Measurements from ENCODE around the gene SPATA32.

The SPATA32 gene

GRCh38 chr17:45227101-45227925, 34.6 kb downstream of the SPATA32 start (continued):
- no peak for TF ChIP-seq ZNF148 (tag by site-specific recombination; IDR thresholded peaks at IDR 0.05; ENCODE audit: borderline replicate concordance)
- TF ChIP-seq PATZ1 (tag by site-specific recombination; IDR thresholded peaks at IDR 0.05): 0 out of 2 replicates have a peak, but pooled peaks have one; percentile 6
- no peak for TF ChIP-seq ZNF416 (tag by site-specific recombination; IDR thresholded peaks at IDR 0.05)
- no peak for TF ChIP-seq ZNF530 (tag by site-specific recombination; IDR thresholded peaks at IDR 0.05; ENCODE audit: low read depth)
- no peak for TF ChIP-seq KLF16 (tag by site-specific recombination; IDR thresholded peaks at IDR 0.05)
- TF ChIP-seq ZBTB1 (tag by site-specific recombination; IDR thresholded peaks at IDR 0.05): no peak
- TF ChIP-seq KLF8 (tag by site-specific recombination; IDR thresholded peaks at IDR 0.05): peak; percentile 38; the same call in 1 of the 2 replicates
- no peak for TF ChIP-seq SCRT2 (tag by site-specific recombination; IDR thresholded peaks at IDR 0.05)
- TF ChIP-seq CTCF (tag by site-specific recombination; IDR thresholded peaks at IDR 0.05): no peak

- H3K27ac ChIP-seq (ENCODE audit: extremely low read depth, low read depth, low read length): no peak overlapping the region
- H3K4me3 ChIP-seq (ENCODE audit: low read depth, low read length): no peak overlapping the region
- CTCF ChIA-PET: interaction anchor here (0.6 to 3.1 kb wide), 7 partner anchors 9 to 444 kb away, joined by 3 to 30 read pairs (median 5); partner anchors contain the start of gene MAP3K14
- no peaks in the 10 kb centered on the region; the same call in 1 of the 2 replicates for H3K4me1 ChIP-seq (ENCODE audit: control insufficient read depth, insufficient read depth, low read length)
- no peaks in the 10 kb centered on the region for H3K36me3 ChIP-seq (ENCODE audit: control insufficient read depth in 2 of 2, insufficient read depth in 1 of 2, low read length in 2 of 2)
- no peaks in the 10 kb centered on the region for H3K9me3 ChIP-seq (ENCODE audit: control insufficient read depth, insufficient read depth, low read depth, low read length)
- TF ChIP-seq ZNF23 (tag by site-specific recombination; IDR thresholded peaks at IDR 0.05; ENCODE audit: borderline replicate concordance) (no peak), INSM2 (tag by site-specific recombination; IDR thresholded peaks at IDR 0.05) (no peak)
- POLR2A ChIA-PET: interaction anchor here (1.6 kb wide), 1 partner anchor 78 kb away, joined by 8 read pairs; the partner anchor contains the start of gene HEXIM1
Measured at GRCh38 chr17:45226576-45226975, 35.3 kb downstream of the SPATA32 start.

- no peaks in the 10 kb centered on the region for H3K9me3 ChIP-seq (ENCODE audit: control insufficient read depth, insufficient read depth, low read depth, low read length)
- H3K4me3 ChIP-seq (ENCODE audit: low read depth, low read length): no peak overlapping the region
- H3K4me1 ChIP-seq (ENCODE audit: control insufficient read depth, insufficient read depth, low read length): no peaks in the 10 kb centered on the region; the same call in 1 of the 2 replicates
- no peaks in the 10 kb centered on the region for H3K36me3 ChIP-seq (ENCODE audit: control insufficient read depth in 2 of 2, insufficient read depth in 1 of 2, low read length in 2 of 2)
- ChIA-PET POLR2A (interaction anchor here (1.6 kb wide), 1 partner anchor 77 kb away, joined by 8 read pairs; the partner anchor contains the start of gene HEXIM1), CTCF (interaction anchor here (0.8 to 3.1 kb wide), 7 partner anchors 9 to 159 kb away, joined by 3 to 30 read pairs (median 5); partner anchors contain the start of gene MAP3K14)
- H3K27ac ChIP-seq (ENCODE audit: extremely low read depth, low read depth, low read length): no peak overlapping the region
- TF ChIP-seq EGR2 (tag by site-specific recombination; IDR thresholded peaks at IDR 0.05; ENCODE audit: low read depth) (0 out of 2 replicates have a peak, but pooled peaks have one; percentile 28), ZNF248 (tag by site-specific recombination; IDR thresholded peaks at IDR 0.05) (no peak), ZNF704 (tag by site-specific recombination; IDR thresholded peaks at IDR 0.05) (no peak), ZNF341 (tag by site-specific recombination; IDR thresholded peaks at IDR 0.05; ENCODE audit: low read depth) (peak; percentile 59), ZIC2 (tag by site-specific recombination; IDR thresholded peaks at IDR 0.05) (peak; percentile 30; the same call in 1 of the 2 replicates), KLF1 (tag by site-specific recombination; IDR thresholded peaks at IDR 0.05) (peak; percentile 32; the same call in 1 of the 2 replicates), ZNF677 (tag by site-specific recombination; IDR thresholded peaks at IDR 0.05) (no peak), ZNF791 (tag by site-specific recombination; IDR thresholded peaks at IDR 0.05) (no peak), SP7 (tag by site-specific recombination; IDR thresholded peaks at IDR 0.05) (no peak), ZNF121 (tag by site-specific recombination; IDR thresholded peaks at IDR 0.05) (no peak), ZFP69B (tag by site-specific recombination; IDR thresholded peaks at IDR 0.05) (peak; percentile 84; the same call in 1 of the 2 replicates), RBAK (tag by site-specific recombination; IDR thresholded peaks at IDR 0.05) (no peak)
Measured at GRCh38 chr17:45225964-45226530, 35.8 kb downstream of the SPATA32 start.

All from HEK293 (cell line).